GM23338 (cell line): Measurements from ENCODE around the gene SCFD2. TPM values are rescaled to one million over a fixed set of nuclear protein-coding genes. Genes with fewer than 3 reads are reported as not detected.

Experiments used
- ATAC-seq: fragments of 200-7000 bp; cut with Tn5 transposase; 3 replicates; pipeline ENCODE4 v1.9.1; 2020
- DNase-seq: peaks from one replicate; pipeline ENCODE4 v3.0.0-alpha.2; 2015; ENCODE audit warnings: low spot score
- H2AFZ ChIP-seq: fragments of 200-600 bp; sonication (generic); 2 replicates; pipeline ENCODE4 v1.8.0; 2016; ENCODE audit warnings: antibody characterized with exemption, mild to moderate bottlenecking, moderate library complexity
- H3F3A ChIP-seq: fragments of 200-600 bp; sonication (generic); replicated peaks from 2 replicates; pipeline ENCODE4 v1.8.0; 2017; ENCODE audit warnings: antibody characterized with exemption, mixed run types, low read depth
- H3K27ac ChIP-seq: fragments of 200-600 bp; sonication (generic); 2 replicates; pipeline ENCODE4 v1.6.1; 2016; ENCODE audit warnings: low read depth
- H3K27me3 ChIP-seq: fragments of 200-600 bp; sonication (generic); 2 replicates; pipeline ENCODE4 v1.8.0; 2016; ENCODE audit warnings: mild to moderate bottlenecking, mixed run types, moderate library complexity; ENCODE audit not compliant: insufficient read depth
- H3K36me3 ChIP-seq: fragments of 200-600 bp; sonication (generic); 2 replicates; pipeline ENCODE4 v1.8.0; 2016; ENCODE audit warnings: mild to moderate bottlenecking; ENCODE audit not compliant: insufficient read depth
- H3K4me1 ChIP-seq: fragments of 200-600 bp; sonication (generic); 2 replicates; pipeline ENCODE4 v1.8.0; 2016; ENCODE audit warnings: mild to moderate bottlenecking, moderate library complexity; ENCODE audit not compliant: insufficient read depth
- H3K4me2 ChIP-seq: fragments of 200-600 bp; sonication (generic); 2 replicates; pipeline ENCODE4 v1.7.1; 2017; ENCODE audit warnings: mixed run types
- H3K4me3 ChIP-seq: fragments of 200-600 bp; sonication (generic); 2 replicates; pipeline ENCODE4 v1.6.1; 2016; ENCODE audit warnings: mixed run types
- H3K79me2 ChIP-seq: fragments of 200-600 bp; sonication (generic); replicated peaks from 2 replicates; pipeline ENCODE4 v1.8.0; 2017; ENCODE audit warnings: mild to moderate bottlenecking; ENCODE audit not compliant: insufficient read depth
- H3K9me2 ChIP-seq: fragments of 200-600 bp; sonication (generic); 2 replicates; pipeline ENCODE4 v1.8.0; 2017; ENCODE audit not compliant: insufficient read depth
- H4K20me1 ChIP-seq: fragments of 200-600 bp; sonication (generic); replicated peaks from 2 replicates; pipeline ENCODE4 v1.8.0; 2017; ENCODE audit warnings: mild to moderate bottlenecking; ENCODE audit not compliant: insufficient read depth
- H3K27ac Mint-ChIP-seq: 2 replicates; pipeline ENCODE4 v1.8.0; 2020; ENCODE audit warnings: inconsistent platforms, mild to moderate bottlenecking, moderate library complexity, mixed read lengths
- H3K27me3 Mint-ChIP-seq: 3 replicates; pipeline ENCODE4 v1.8.0; 2022; ENCODE audit warnings: low read depth, mild to moderate bottlenecking, moderate library complexity, mixed read lengths, inconsistent platforms; ENCODE audit not compliant: insufficient read depth, poor library complexity
- H3K36me3 Mint-ChIP-seq: 3 replicates; pipeline ENCODE4 v1.8.0; 2021; ENCODE audit warnings: low read depth, mild to moderate bottlenecking, inconsistent platforms, moderate library complexity, mixed read lengths
- H3K4me1 Mint-ChIP-seq: 3 replicates; pipeline ENCODE4 v1.8.0; 2020; ENCODE audit warnings: mild to moderate bottlenecking, inconsistent platforms, mixed read lengths
- H3K4me3 Mint-ChIP-seq: 3 replicates; pipeline ENCODE4 v1.8.0; 2021; ENCODE audit warnings: moderate library complexity, mild to moderate bottlenecking, inconsistent platforms, mixed read lengths
- H3K9me3 Mint-ChIP-seq: 3 replicates; pipeline ENCODE4 v1.8.0; 2020; ENCODE audit warnings: moderate library complexity, mild to moderate bottlenecking, inconsistent platforms, mixed read lengths
- CREB1 ChIP-seq: fragments of 250-450 bp; sonication (Bioruptor Pico); IDR thresholded peaks from 2 replicates; pipeline ENCODE4 v1.5.0; 2020; ENCODE audit warnings: low read depth, mild to moderate bottlenecking, moderate library complexity
- EZH2 ChIP-seq: fragments of 200-600 bp; sonication (generic); IDR thresholded peaks from one replicate; pipeline ENCODE4 v1.8.0; 2017; ENCODE audit warnings: antibody characterized with exemption, mild to moderate bottlenecking, low read depth; ENCODE audit not compliant: unreplicated experiment
- EZH2phosphoT487 ChIP-seq: fragments of 200-600 bp; sonication (generic); IDR thresholded peaks from one replicate; pipeline ENCODE4 v1.8.1; 2018; ENCODE audit warnings: antibody characterized with exemption; ENCODE audit not compliant: unreplicated experiment
- JUNB ChIP-seq: IDR thresholded peaks from one replicate; pipeline ENCODE4 v1.6.1; 2016; ENCODE audit warnings: antibody characterized with exemption; ENCODE audit not compliant: unreplicated experiment
- POLR2AphosphoS5 ChIP-seq: IDR thresholded peaks from 2 replicates; pipeline ENCODE4 v1.6.1; 2016; ENCODE audit warnings: antibody characterized with exemption, low read depth
- STAT1 ChIP-seq: IDR thresholded peaks from one replicate; pipeline ENCODE4 v1.6.1; 2016; ENCODE audit warnings: antibody characterized with exemption; ENCODE audit not compliant: unreplicated experiment
- ZNF114 ChIP-seq: fragments of 250-450 bp; sonication (Bioruptor Pico); IDR thresholded peaks from 2 replicates; pipeline ENCODE4 v1.5.0; 2020; ENCODE audit warnings: mild to moderate bottlenecking, moderate library complexity
- polyA plus RNA-seq: library from polyadenylated mRNA; unstranded; fragments of >200 nt; fragmentation: Nextera tagmentation; extraction: Ambion mirVana; gene quantifications from 2 replicates; pipeline ENCODE4 v1.2.1, GENCODE V29; 2016
- total RNA-seq: library from RNA; depleted of rRNA; stranded (reverse); fragments of >200 nt; shearing (Covaris generic); gene quantifications from 2 replicates; pipeline ENCODE4 v1.2.3, GENCODE V29; 2014
- TF ChIP-seq, protein P1 (sequence below): IDR thresholded peaks from one replicate; pipeline ENCODE4 v1.6.1; 2018; ENCODE audit warnings: antibody characterized with exemption; ENCODE audit not compliant: unreplicated experiment
- TF ChIP-seq, protein P2 (sequence below), 2 experiments: fragments of 200-600 bp in 1 of 2; sonication (generic) in 1 of 2; conservative IDR thresholded peaks; 2 replicates each; pipeline versions ENCODE4 v1.5.1 to v1.6.1; 2016 to 2017; ENCODE audit warnings: antibody characterized with exemption in 2 of 2, low read depth in 2 of 2, mild to moderate bottlenecking in 2 of 2, moderate library complexity in 1 of 2

SCFD2 gene
- total and polyA plus RNA-seq, 2 experiments from 2014 or later = 5.7 to 17.5 TPM

DNA sequence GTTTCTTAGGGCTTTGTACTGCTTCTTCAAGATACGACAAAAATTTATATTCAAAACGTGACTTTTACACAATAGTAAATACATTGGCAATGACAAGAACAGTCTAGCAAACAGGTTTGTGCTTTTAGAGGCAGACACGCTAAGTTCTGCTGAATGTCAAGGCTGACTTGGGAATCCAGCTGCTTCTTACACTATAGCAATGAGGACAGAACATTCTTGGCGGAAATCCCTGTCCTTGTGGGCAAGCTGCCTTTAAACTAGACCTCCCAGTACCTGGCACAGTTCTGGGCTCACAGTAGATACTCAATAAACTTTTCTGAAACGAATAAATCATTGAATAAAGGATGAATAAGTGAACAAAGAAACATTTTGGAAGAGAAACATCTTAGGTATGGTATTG is 355.5 kb downstream of the SCFD2 start:
- no peaks in the 10 kb centered on the region for H3K27me3 Mint-ChIP-seq
- Histone ChIP-seq H2AFZ (no peak overlapping the region), H3F3A (no peaks in the 10 kb centered on the region), H3K27me3 (no peaks in the 10 kb centered on the region), H3K4me2 (no peak overlapping the region), H3K27ac (no peak overlapping the region), H3K4me1 (no peaks in the 10 kb centered on the region), H3K4me3 (no peak overlapping the region), H3K79me2 (no peaks in the 10 kb centered on the region), H4K20me1 (no peaks in the 10 kb centered on the region), H3K9me2 (0 out of 2 replicates have a peak, but pooled peaks cover 6% of the 10 kb centered on the region), H3K36me3 (no peaks in the 10 kb centered on the region)
- H3K27ac Mint-ChIP-seq = no peak overlapping the region
- DNase-seq (no peak), ATAC-seq (no peak)
- no peaks in the 10 kb centered on the region for H3K36me3 Mint-ChIP-seq
- peaks cover 5% of the 10 kb centered on the region; the same call in 2 of the 3 replicates for H3K4me1 Mint-ChIP-seq
- H3K4me3 Mint-ChIP-seq = no peak overlapping the region
- TF ChIP-seq ZNF114 (CRISPR knock-in tag) = no peak
- TF ChIP-seq, protein P1, sequence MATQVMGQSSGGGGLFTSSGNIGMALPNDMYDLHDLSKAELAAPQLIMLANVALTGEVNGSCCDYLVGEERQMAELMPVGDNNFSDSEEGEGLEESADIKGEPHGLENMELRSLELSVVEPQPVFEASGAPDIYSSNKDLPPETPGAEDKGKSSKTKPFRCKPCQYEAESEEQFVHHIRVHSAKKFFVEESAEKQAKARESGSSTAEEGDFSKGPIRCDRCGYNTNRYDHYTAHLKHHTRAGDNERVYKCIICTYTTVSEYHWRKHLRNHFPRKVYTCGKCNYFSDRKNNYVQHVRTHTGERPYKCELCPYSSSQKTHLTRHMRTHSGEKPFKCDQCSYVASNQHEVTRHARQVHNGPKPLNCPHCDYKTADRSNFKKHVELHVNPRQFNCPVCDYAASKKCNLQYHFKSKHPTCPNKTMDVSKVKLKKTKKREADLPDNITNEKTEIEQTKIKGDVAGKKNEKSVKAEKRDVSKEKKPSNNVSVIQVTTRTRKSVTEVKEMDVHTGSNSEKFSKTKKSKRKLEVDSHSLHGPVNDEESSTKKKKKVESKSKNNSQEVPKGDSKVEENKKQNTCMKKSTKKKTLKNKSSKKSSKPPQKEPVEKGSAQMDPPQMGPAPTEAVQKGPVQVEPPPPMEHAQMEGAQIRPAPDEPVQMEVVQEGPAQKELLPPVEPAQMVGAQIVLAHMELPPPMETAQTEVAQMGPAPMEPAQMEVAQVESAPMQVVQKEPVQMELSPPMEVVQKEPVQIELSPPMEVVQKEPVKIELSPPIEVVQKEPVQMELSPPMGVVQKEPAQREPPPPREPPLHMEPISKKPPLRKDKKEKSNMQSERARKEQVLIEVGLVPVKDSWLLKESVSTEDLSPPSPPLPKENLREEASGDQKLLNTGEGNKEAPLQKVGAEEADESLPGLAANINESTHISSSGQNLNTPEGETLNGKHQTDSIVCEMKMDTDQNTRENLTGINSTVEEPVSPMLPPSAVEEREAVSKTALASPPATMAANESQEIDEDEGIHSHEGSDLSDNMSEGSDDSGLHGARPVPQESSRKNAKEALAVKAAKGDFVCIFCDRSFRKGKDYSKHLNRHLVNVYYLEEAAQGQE = no peak
- no peak for TF ChIP-seq CREB1 (CRISPR knock-in tag)
- TF ChIP-seq, protein P2, sequence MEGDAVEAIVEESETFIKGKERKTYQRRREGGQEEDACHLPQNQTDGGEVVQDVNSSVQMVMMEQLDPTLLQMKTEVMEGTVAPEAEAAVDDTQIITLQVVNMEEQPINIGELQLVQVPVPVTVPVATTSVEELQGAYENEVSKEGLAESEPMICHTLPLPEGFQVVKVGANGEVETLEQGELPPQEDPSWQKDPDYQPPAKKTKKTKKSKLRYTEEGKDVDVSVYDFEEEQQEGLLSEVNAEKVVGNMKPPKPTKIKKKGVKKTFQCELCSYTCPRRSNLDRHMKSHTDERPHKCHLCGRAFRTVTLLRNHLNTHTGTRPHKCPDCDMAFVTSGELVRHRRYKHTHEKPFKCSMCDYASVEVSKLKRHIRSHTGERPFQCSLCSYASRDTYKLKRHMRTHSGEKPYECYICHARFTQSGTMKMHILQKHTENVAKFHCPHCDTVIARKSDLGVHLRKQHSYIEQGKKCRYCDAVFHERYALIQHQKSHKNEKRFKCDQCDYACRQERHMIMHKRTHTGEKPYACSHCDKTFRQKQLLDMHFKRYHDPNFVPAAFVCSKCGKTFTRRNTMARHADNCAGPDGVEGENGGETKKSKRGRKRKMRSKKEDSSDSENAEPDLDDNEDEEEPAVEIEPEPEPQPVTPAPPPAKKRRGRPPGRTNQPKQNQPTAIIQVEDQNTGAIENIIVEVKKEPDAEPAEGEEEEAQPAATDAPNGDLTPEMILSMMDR (conservative IDR thresholded peaks at IDR 0.05; ENCODE audit: low read depth in 2 of 2) = no peak
- TF ChIP-seq EZH2 = no peak
- TF ChIP-seq JUNB = no peak
- no peak for TF ChIP-seq STAT1
- no peak for TF ChIP-seq EZH2phosphoT487
- peaks cover 4% of the 10 kb centered on the region for H3K9me3 Mint-ChIP-seq

DNA sequence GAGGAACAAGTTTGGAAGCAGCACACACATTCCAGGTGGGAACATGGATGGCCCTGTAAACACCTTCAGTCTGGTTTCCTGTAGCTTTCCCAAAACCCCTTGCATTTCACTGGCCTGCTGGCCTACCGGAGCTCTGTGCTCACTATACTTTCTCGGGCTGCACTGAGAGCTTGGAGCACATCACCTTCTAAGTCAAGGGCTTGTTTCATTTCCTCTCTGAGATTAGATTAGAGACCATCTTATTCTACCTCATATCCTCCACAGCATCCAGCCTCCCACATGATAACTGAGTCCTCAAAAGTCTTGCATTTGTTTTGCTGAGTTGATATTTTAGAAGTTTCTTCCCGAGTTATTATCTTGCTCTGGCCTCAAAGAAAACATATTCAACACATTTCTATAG is 356.0 kb downstream of the SCFD2 start:
- Mint-ChIP-seq H3K27me3 (no peaks in the 10 kb centered on the region), H3K4me3 (no peak overlapping the region), H3K27ac (no peak overlapping the region), H3K9me3 (peaks cover 4% of the 10 kb centered on the region), H3K36me3 (no peaks in the 10 kb centered on the region), H3K4me1 (peaks cover 5% of the 10 kb centered on the region; the same call in 2 of the 3 replicates)
- no peaks in the 10 kb centered on the region for H4K20me1 ChIP-seq
- no peaks in the 10 kb centered on the region for H3F3A ChIP-seq
- H3K9me2 ChIP-seq = 0 out of 2 replicates have a peak, but pooled peaks cover 9% of the 10 kb centered on the region
- H2AFZ ChIP-seq = no peak overlapping the region
- ATAC-seq (no peak), DNase-seq (no peak)
- no peaks in the 10 kb centered on the region for H3K36me3 ChIP-seq
- no peak overlapping the region for H3K4me3 ChIP-seq
- no peak overlapping the region for H3K27ac ChIP-seq
- H3K79me2 ChIP-seq = no peaks in the 10 kb centered on the region
- H3K27me3 ChIP-seq = no peaks in the 10 kb centered on the region
- no peaks in the 10 kb centered on the region for H3K4me1 ChIP-seq
- no peak overlapping the region for H3K4me2 ChIP-seq
- TF ChIP-seq, protein P2 (conservative IDR thresholded peaks at IDR 0.05; ENCODE audit: low read depth in 2 of 2) = no peak
- TF ChIP-seq STAT1 (no peak), JUNB (no peak), CREB1 (CRISPR knock-in tag) (no peak), POLR2AphosphoS5 (no peak)
- TF ChIP-seq, protein P1 = no peak
